GM10847 (cell line): ENCODE results near the gene GSG1L2.

Experiments
- POLR2A ChIP-seq: IDR thresholded peaks from 2 replicates; pipeline ENCODE4 v1.6.1; 2011; ENCODE audit not compliant: insufficient read length; ENCODE audit errors: extremely low read depth

The GSG1L2 gene

GRCh38 chr17:9780552-9780951 is 41.3 kb downstream of the GSG1L2 start:
- no peak for TF ChIP-seq POLR2A

- TF ChIP-seq POLR2A, result no peak
Observed at GRCh38 chr17:9776911-9777310, 45.0 kb downstream of the GSG1L2 start.

DNA sequence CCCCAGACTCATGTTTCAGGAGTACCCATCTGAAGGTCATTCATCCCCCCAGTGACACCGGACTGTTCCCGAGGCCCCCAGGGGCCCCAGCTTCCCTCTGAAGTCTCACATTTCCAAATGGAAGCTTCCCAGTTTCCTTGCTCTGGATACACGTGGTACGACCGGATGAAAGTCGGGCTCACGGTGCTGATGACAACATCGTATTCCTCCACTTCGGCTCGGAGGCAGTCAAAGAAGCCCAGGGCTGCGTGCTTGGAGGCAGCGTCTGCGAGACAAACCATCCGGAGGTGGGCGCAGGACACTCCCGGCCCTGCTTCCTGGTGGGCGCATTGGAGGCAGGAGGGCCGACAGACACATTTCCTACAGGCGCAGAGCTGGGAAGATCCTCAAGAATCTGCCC is 49.2 kb downstream of the GSG1L2 start:
- TF ChIP-seq POLR2A, result no peak

DNA sequence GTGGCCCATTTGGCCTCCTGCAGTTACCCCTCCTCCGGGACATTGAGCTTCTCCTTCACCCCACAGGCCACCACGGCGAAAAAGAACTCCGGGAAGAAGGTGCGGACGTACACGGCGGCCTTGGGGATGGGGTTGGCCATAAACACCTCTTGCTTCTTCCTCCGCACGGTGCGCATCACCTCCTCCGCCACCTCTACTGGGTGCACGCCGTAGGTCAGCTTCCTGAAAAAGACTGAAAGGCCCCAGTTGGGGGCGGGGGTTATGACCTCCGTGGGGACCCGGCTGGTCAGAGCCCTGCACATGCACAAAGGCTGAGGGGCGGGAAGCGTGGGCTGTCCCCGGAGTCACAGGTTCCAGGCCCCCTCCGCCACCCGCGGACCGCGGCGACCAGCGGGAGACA is 50.4 kb downstream of the GSG1L2 start:
- TF ChIP-seq POLR2A, result no peak

DNA sequence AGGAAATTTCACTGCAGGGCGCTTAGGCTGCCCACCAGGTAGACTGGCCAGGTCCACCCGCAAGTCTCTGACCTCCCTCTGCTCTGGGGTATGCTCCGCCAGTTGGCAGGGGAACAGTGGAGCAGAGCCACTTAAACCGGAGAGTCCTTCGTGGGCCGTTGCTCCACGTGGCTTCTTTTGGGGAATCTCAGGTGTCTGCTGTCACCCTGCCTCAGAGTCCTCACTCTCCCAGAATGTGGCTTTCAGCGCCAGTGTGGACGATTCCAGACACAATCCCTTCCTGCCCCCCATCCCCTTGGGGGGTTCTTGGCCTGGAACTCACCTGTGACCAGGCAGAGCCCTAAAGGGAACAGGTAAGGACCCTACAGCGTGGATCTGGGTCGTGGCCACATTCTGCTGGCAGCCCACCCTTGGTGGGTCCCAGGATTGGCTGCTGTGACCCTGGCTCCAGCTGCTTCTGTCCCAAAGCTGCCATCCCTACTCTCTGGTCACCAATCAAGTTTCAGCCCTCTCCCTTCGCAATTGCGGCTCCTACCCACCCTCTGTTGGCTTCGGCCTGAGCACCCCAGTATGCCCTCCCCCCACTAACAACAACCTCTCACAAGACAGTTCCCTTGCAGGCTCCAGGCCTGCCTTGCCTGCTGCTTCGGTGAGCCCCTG is 52.7 kb downstream of the GSG1L2 start:
- TF ChIP-seq POLR2A, result no peak

DNA sequence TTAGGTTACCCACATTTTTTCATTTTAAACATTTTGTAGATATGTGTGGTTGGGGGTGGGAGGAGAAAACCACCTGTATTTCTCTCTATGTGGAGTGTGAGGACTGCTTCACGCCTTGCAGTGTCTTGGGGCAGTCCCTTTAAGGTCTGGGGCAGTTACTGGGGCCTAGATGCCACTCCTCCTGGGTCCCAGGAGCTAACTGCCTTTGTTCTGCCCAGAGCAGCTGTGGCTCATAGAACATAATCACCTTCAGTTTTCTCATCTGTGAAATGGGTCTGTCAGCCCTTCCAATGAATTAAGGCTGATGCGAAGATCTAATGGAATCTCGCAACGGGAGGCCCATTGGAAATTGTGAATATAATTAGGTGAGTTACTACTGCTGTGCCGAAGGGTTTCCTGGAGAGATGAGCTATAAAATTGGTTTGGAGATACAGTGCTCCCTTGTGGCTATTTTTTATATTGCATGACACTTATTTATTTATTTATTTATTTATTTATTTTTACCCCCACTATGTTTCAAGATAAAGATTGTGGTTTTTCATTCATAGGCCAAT is 53.4 kb downstream of the GSG1L2 start:
- TF ChIP-seq POLR2A, result no peak

DNA sequence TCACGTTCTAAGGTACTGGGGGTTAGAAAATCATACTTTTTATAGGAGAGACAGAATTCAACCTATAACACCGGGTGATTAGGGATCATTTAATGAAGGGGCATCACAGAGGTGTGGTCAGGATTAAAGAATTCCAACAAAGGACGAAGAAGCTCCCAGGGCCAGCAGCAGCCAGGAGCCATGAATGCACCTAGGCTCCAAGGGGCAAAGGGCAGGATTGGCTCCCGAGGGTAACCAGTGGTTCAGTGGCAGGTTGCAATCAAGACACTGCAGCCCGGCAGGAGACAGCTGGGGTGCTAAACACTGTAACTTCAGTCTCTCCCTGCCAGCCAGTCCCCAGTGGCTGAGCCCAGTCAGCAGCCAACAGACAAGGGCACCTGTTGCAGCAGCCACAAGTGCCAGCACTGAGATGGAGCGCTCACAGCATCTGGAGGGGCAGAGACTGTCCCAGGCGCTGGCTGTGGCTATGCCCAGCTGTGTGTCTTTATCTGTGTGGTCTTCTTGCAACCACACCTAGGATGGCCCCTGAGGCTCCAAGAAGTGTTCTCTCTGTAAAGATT is 54.4 kb downstream of the GSG1L2 start:
- no peak for TF ChIP-seq POLR2A

DNA sequence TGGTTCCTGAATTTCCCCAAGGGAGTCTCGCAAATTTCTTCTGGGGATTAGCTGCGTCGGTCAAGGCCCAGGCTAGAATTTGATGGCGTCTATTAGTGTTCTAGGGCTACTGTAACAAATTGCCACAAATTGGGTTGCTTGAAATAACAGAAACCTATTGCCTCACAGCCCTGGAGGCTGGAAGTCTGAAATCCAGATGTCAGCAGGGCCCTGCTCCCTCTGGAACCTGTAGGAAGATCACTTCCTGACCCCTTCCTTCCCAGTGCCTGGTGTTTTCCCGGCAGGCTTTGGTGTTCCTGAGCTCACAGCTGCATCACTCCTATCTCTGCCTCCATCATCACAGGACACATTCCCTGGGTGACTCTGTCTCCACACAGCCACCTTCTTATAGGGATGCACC is 54.9 kb downstream of the GSG1L2 start:
- no peak for TF ChIP-seq POLR2A

DNA sequence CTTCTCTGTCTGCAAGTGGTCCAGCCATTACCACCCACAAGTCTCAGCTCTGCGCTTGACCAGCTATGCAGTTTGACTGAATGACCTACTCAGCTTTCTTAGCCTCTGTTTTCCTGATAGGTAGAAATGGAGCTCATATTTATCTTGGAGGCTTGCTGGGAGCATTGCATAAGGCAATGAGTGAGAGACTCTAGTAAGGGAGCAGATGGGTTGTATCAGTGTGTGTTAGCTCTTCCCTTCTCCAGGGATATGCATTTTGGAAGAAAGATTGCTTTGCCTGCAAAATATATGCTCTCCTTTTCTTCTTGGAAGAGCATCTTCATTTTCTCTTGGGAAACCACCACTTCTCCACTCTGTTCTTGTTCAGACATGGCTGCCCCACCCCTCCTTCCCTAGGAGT is 56.6 kb downstream of the GSG1L2 start:
- no peak for TF ChIP-seq POLR2A

DNA sequence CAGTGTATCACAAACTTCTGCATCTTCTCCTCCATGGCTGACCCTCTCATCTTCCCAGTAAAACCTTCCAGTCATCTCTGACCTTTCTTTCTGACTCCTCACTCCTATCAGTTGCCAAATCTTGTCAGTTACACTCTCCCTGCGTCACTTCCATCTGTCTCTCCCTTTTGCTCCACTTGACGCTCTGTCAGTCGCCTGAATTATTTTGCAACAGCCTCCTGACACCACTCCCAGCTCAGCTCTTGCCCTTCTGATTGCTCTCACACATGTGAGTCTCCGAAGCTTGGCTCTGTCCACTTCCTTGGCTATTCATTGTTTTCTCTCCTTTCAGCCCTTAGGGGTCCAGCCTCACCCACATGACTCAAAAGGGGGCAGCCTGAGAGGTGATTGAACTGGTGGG is 58.2 kb downstream of the GSG1L2 start:
- no peak for TF ChIP-seq POLR2A

GRCh38 chr17:9760266-9760665 is 61.6 kb downstream of the GSG1L2 start:
- TF ChIP-seq POLR2A, result no peak

- no peak for TF ChIP-seq POLR2A
Observed at GRCh38 chr17:9755083-9755482, 66.8 kb downstream of the GSG1L2 start.
